HTR-8/SVneo (cell line): ENCODE data around the gene RRBP1.
"Not testable (repeated sequence)": the region's sequence is repeated elsewhere in the genome, so short reads cannot be mapped to it uniquely, and the experiment has no call there.

Experiments
- DNase-seq: peaks from one replicate; pipeline ENCODE4 v3.0.0; 2011; ENCODE audit warnings: low spot score, mixed read lengths; ENCODE audit not compliant: insufficient read length
- FAIRE-seq: peaks from 2 replicates; lab custom pipeline; 2011; peaks lifted over from hg19 to GRCh38; lab: Jason Lieb, UNC

Gene RRBP1

GRCh38 chr20:17667445-17667844 is 14.6 kb downstream of the RRBP1 start:
- FAIRE-seq (no peak), DNase-seq (no peak)

GRCh38 chr20:17666481-17666880 is 15.6 kb downstream of the RRBP1 start:
- DNase-seq (no peak), FAIRE-seq (no peak)

- no peak for FAIRE-seq
These were observed 16.3 kb downstream of the RRBP1 start for GRCh38 chr20:17665756-17666155.

GRCh38 chr20:17664025-17664633 is 17.9 kb downstream of the RRBP1 start:
- no peak for FAIRE-seq
- DNase-seq = no peak

More at GRCh38 chr20:17665756-17666155, 16.3 kb downstream of the RRBP1 start:
- no peak for DNase-seq

GRCh38 chr20:17663486-17663885 is 18.6 kb downstream of the RRBP1 start:
- DNase-seq (no peak), FAIRE-seq (no peak)

- DNase-seq = no peak
- FAIRE-seq = no peak
These were observed 19.0 kb downstream of the RRBP1 start for GRCh38 chr20:17663040-17663399.

- FAIRE-seq (no peak), DNase-seq (no peak)
These were observed 19.6 kb downstream of the RRBP1 start for GRCh38 chr20:17662333-17663039.

GRCh38 chr20:17661121-17661744 is 20.8 kb downstream of the RRBP1 start:
- FAIRE-seq = no peak
- no peak for DNase-seq

- FAIRE-seq = no peak
- no peak for DNase-seq
These were observed 21.4 kb downstream of the RRBP1 start for GRCh38 chr20:17660667-17661066.

- FAIRE-seq (no peak), DNase-seq (no peak)
These were observed 22.2 kb downstream of the RRBP1 start for GRCh38 chr20:17659801-17660200.

GRCh38 chr20:17659344-17659743 is 22.7 kb downstream of the RRBP1 start:
- not testable (repeated sequence) for FAIRE-seq, DNase-seq

- DNase-seq (no peak), FAIRE-seq (no peak)
These were observed 23.4 kb downstream of the RRBP1 start for GRCh38 chr20:17658648-17658993.

GRCh38 chr20:17657898-17658647 is 24.0 kb downstream of the RRBP1 start:
- FAIRE-seq (no peak), DNase-seq (no peak)

GRCh38 chr20:17657079-17657825 is 24.8 kb downstream of the RRBP1 start:
- DNase-seq (no peak), FAIRE-seq (no peak)

- FAIRE-seq = no peak
These were observed 26.1 kb downstream of the RRBP1 start for GRCh38 chr20:17655865-17656479.

GRCh38 chr20:17655286-17655651 is 26.8 kb downstream of the RRBP1 start:
- no peak for DNase-seq
- no peak for FAIRE-seq

More at GRCh38 chr20:17655865-17656479, 26.1 kb downstream of the RRBP1 start:
- no peak for DNase-seq

- FAIRE-seq (no peak), DNase-seq (peak; percentile 42)
These were observed 27.3 kb downstream of the RRBP1 start for GRCh38 chr20:17654649-17655285.

GRCh38 chr20:17653835-17654648 is 28.0 kb downstream of the RRBP1 start:
- DNase-seq = no peak
- FAIRE-seq = no peak

GRCh38 chr20:17652411-17652810 is 29.6 kb downstream of the RRBP1 start:
- no peak for FAIRE-seq

More at GRCh38 chr20:17652411-17652810, 29.6 kb downstream of the RRBP1 start:
- no peak for DNase-seq
